Stimulated activated memory B cell treated with anti-CD40 and anti-IgM and Interleukin-4, amounts not matched to agents 10 μg/mL and 1 μg/mL and 100 μg/mL, for 72 hours (primary cell): ENCODE data around the gene ANKRD13D.
A peak's percentile ranks its signal among the peaks of the same experiment; 100 is the strongest.

Experiments used
- ATAC-seq: fragments of 150-1000 bp; cut with Tn5 transposase; 2 replicates; pipeline ENCODE4 v1.10.0; 2021
- H3K27ac Mint-ChIP-seq: one replicate; pipeline ENCODE4 v1.8.0; 2022; ENCODE audit warnings: mild to moderate bottlenecking, mixed read lengths
- H3K27me3 Mint-ChIP-seq: one replicate; pipeline ENCODE4 v1.8.0; 2022; ENCODE audit warnings: mixed read lengths
- H3K36me3 Mint-ChIP-seq: one replicate; pipeline ENCODE4 v1.8.0; 2022; ENCODE audit warnings: mixed read lengths
- H3K4me1 Mint-ChIP-seq: one replicate; pipeline ENCODE4 v1.8.0; 2022; ENCODE audit warnings: mixed read lengths
- H3K4me3 Mint-ChIP-seq: one replicate; pipeline ENCODE4 v1.8.0; 2022; ENCODE audit warnings: mild to moderate bottlenecking, moderate library complexity, mixed read lengths
- H3K9me3 Mint-ChIP-seq: one replicate; pipeline ENCODE4 v1.8.0; 2022; ENCODE audit warnings: mixed read lengths

ANKRD13D gene

GRCh38 chr11:67323526-67323925 lies 34.4 kb downstream of the ANKRD13D start:
- Mint-ChIP-seq H3K36me3 (no peaks in the 10 kb centered on the region), H3K4me3 (no peak overlapping the region), H3K27ac (no peak overlapping the region), H3K9me3 (no peaks in the 10 kb centered on the region), H3K4me1 (peaks cover 4% of the 10 kb centered on the region), H3K27me3 (no peaks in the 10 kb centered on the region)
- no peak for ATAC-seq

GRCh38 chr11:67332081-67332691 lies 43.1 kb downstream of the ANKRD13D start:
- H3K4me3 Mint-ChIP-seq: no peak overlapping the region
- no peaks in the 10 kb centered on the region for H3K4me1 Mint-ChIP-seq
- H3K27ac Mint-ChIP-seq: no peak overlapping the region

GRCh38 chr11:67337257-67337656 lies 48.2 kb downstream of the ANKRD13D start:
- H3K9me3 Mint-ChIP-seq: no peaks in the 10 kb centered on the region
- H3K4me3 Mint-ChIP-seq: no peak overlapping the region
- H3K36me3 Mint-ChIP-seq: peaks cover 5% of the 10 kb centered on the region
- no peak overlapping the region for H3K27ac Mint-ChIP-seq
- H3K4me1 Mint-ChIP-seq: no peaks in the 10 kb centered on the region
- no peaks in the 10 kb centered on the region for H3K27me3 Mint-ChIP-seq
- no peak for ATAC-seq

More at GRCh38 chr11:67332081-67332691, 43.1 kb downstream of the ANKRD13D start:
- peaks cover 5% of the 10 kb centered on the region for H3K36me3 Mint-ChIP-seq
- no peaks in the 10 kb centered on the region for H3K27me3 Mint-ChIP-seq
- no peak for ATAC-seq
- no peaks in the 10 kb centered on the region for H3K9me3 Mint-ChIP-seq

- Mint-ChIP-seq H3K27ac (peak overlapping the region; percentile 83), H3K4me1 (peaks cover 48% of the 10 kb centered on the region), H3K4me3 (no peak overlapping the region)
Measured at GRCh38 chr11:67344264-67344663, 55.2 kb downstream of the ANKRD13D start.

DNA sequence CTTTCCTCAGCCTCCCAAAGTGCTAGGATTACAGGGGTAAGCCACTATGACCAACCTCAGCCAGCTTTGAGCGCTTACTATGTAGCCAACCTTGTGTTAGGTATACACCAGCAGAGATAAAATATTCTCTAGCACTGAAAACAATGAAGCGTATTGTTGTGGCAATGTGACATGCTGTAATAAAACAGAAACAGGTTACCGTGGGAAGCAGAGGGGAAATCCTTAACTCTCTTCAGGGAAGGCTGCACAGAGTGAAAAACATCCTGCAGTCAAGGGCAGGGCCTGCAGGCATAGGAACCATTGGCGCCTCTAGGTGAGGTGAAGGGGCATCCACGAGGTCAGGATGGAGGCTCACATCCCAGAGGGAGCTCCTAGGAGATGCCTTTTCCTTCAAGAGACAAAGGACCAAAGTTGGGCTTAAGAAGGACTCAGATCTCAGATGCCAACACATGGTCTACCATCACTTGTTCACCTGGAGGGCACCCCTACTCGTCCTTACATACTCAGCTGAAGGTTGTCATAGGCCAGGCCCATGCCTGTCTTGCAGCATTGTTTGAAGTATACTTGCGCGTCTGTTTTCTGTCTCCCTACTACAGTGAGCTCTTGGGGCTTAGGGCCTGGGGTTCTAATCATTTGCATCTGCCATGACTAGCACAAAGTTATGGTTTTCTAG lies 56.3 kb downstream of the ANKRD13D start:
- peak overlapping the region; percentile 83 for H3K27ac Mint-ChIP-seq
- H3K27me3 Mint-ChIP-seq: no peaks in the 10 kb centered on the region
- no peaks in the 10 kb centered on the region for H3K9me3 Mint-ChIP-seq
- peaks cover 59% of the 10 kb centered on the region for H3K4me1 Mint-ChIP-seq
- H3K4me3 Mint-ChIP-seq: no peak overlapping the region
- H3K36me3 Mint-ChIP-seq: no peaks in the 10 kb centered on the region
- peak; percentile 62 for ATAC-seq

More at GRCh38 chr11:67344264-67344663, 55.2 kb downstream of the ANKRD13D start:
- H3K36me3 Mint-ChIP-seq: no peaks in the 10 kb centered on the region
- no peaks in the 10 kb centered on the region for H3K9me3 Mint-ChIP-seq
- peak; percentile 83 for ATAC-seq
- H3K27me3 Mint-ChIP-seq: no peaks in the 10 kb centered on the region

GRCh38 chr11:67345920-67346819 lies 57.1 kb downstream of the ANKRD13D start:
- Mint-ChIP-seq H3K27ac (peak overlapping the region; percentile 83), H3K4me1 (peaks cover 67% of the 10 kb centered on the region), H3K27me3 (no peaks in the 10 kb centered on the region), H3K36me3 (no peaks in the 10 kb centered on the region), H3K9me3 (no peaks in the 10 kb centered on the region), H3K4me3 (no peak overlapping the region)
- peak; percentile 51 for ATAC-seq

DNA sequence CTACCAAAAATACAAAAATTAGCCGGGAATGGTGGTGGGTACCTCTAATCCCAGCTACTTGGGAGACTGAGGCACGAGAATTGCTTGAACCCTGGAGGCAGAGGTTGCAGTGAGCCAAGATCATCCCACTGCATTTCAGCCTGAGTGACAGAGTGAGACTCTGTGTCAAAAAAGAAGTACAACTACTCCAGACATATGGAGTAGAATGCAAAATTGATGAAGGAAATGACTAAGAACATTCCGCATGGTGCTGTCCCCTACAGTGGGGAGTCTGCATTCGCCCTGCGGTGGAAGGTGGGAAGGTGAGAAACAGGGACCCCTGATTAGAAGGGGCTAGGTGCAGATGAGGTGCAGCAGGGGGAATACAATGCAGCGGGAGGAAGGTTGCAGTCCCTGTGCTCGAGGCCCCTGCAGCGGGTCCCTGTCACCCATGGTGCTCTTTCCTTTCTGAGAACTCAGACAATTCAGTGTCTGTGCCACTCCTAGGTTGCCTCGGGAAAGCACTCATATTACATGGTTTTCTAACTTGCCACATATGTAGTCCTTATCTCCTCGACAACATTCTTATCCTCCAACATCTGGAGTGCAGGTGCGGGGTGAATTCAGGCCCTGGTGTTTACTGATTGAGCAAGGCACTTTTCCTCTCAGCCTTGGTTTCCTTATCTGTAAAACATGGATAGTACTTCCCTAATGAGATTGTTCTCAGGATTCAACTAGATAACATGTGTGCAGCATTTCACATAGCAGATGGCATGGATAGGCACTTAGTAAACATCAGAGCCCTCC lies 59.1 kb downstream of the ANKRD13D start:
- Mint-ChIP-seq H3K9me3 (no peaks in the 10 kb centered on the region), H3K4me1 (peaks cover 73% of the 10 kb centered on the region), H3K27ac (peak overlapping the region; percentile 65)

GRCh38 chr11:67349036-67349435 lies 59.9 kb downstream of the ANKRD13D start:
- Mint-ChIP-seq H3K4me3 (no peak overlapping the region), H3K9me3 (no peaks in the 10 kb centered on the region), H3K36me3 (no peaks in the 10 kb centered on the region), H3K27ac (peak overlapping the region; percentile 65), H3K4me1 (peaks cover 76% of the 10 kb centered on the region), H3K27me3 (no peaks in the 10 kb centered on the region)
- ATAC-seq: no peak

More for the DNA sequence above, 59.1 kb downstream of the ANKRD13D start:
- Mint-ChIP-seq H3K36me3 (no peaks in the 10 kb centered on the region), H3K4me3 (no peak overlapping the region), H3K27me3 (no peaks in the 10 kb centered on the region)
- ATAC-seq: no peak

DNA sequence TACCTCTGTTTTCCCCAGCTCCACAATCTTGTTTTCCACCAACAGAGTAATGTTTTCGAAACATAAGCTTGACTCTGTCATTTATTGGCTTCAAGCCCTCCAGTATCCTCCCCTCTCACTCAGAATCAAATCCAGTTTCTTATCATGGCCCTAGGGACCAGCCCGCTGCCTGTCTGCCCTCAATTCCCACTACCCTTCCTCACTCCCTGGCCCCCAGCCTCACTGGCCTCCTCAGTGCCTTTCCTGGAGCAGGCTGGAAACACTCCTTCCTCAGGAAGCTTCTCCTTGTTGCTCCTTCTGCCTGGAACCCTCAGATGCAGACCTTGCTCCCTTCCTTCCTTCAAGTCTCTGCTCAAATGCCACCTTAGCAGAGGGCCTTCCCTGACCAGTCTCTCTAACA lies 60.4 kb downstream of the ANKRD13D start:
- Mint-ChIP-seq H3K4me1 (peaks cover 76% of the 10 kb centered on the region), H3K27me3 (no peaks in the 10 kb centered on the region), H3K9me3 (no peaks in the 10 kb centered on the region), H3K27ac (peak overlapping the region; percentile 65), H3K4me3 (peak overlapping the region; percentile 26), H3K36me3 (no peaks in the 10 kb centered on the region)
- no peak for ATAC-seq

- H3K4me1 Mint-ChIP-seq: peaks cover 76% of the 10 kb centered on the region
- no peaks in the 10 kb centered on the region for H3K9me3 Mint-ChIP-seq
- peak overlapping the region; percentile 26 for H3K4me3 Mint-ChIP-seq
- H3K36me3 Mint-ChIP-seq: no peaks in the 10 kb centered on the region
- no peak for ATAC-seq
- peak overlapping the region; percentile 65 for H3K27ac Mint-ChIP-seq
- H3K27me3 Mint-ChIP-seq: no peaks in the 10 kb centered on the region
Measured at GRCh38 chr11:67349928-67350465, 60.9 kb downstream of the ANKRD13D start.

DNA sequence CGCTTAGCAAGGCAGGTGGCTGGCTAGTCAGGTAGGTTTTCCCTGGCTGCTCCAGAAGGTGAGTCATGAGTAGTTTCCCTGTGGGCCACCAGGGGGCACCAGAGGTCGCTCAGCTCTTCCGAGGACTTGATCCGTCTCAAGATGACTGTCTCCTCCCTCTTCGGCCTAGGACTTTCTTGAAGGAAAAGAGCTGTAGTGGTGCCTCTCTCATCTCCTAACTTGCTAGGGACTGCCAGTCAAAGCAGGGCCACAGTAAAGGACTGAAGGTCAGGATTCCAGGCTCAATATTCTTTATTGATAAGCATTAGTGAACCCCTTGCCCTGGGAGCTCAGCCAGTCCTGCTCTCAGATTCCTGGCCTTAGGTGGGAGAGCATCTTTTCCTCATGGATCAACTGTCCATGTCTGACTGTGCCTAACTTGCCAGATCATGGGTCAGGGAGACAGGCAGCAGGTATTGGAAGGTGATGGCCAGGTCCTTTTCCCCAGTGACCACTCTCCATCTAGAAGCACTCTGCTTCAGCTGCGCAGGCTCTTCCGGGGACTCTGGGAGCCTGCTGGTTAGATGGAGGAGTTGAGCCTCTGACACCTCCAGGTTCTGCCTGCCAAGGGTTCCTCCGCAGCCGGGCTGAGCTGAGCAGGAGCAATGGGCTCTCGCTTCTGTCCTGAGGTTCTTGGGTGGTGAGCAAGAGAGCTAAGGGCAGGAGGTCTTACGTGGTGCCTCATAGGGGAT lies 62.3 kb downstream of the ANKRD13D start:
- no peak for ATAC-seq
- Mint-ChIP-seq H3K9me3 (no peaks in the 10 kb centered on the region), H3K4me1 (peaks cover 76% of the 10 kb centered on the region), H3K36me3 (no peaks in the 10 kb centered on the region), H3K4me3 (peak overlapping the region; percentile 81), H3K27ac (peak overlapping the region; percentile 92), H3K27me3 (no peaks in the 10 kb centered on the region)
